Caco-2 (cell line): ENCODE results near the gene CABP2. TPM values are rescaled to one million over a fixed set of nuclear protein-coding genes. Genes with fewer than 3 reads are reported as not detected.

ENCODE experiments used
- BruUV-seq: library from RNA; stranded (reverse); fragments of 400-500 nt; replicated peaks from 2 replicates; lab custom pipeline; 2021; lab: Mats Ljungman, UMichigan
- CTCF ChIA-PET: fragments of 300-600 bp; sonication (Branson Sonifier 250); formaldehyde crosslinking; loops from one replicate; lab custom pipeline; 2022; ENCODE audit warnings: antibody characterized with exemption; lab: Charles Lee
- POLR2A ChIA-PET: fragments of 300-600 bp; sonication (Branson Sonifier 250); formaldehyde crosslinking; loops from one replicate; lab custom pipeline; 2022; ENCODE audit warnings: antibody characterized with exemption; lab: Charles Lee
- DNase-seq, 2 experiments: peaks; one replicate each; pipeline versions ENCODE4 v3.0.0 to v3.0.0-alpha.2; 2020 to 2022
- H3K27me3 ChIP-seq: replicated peaks from 2 replicates; pipeline ENCODE4 v1.6.0; 2011; ENCODE audit warnings: low read length; ENCODE audit not compliant: control insufficient read depth, insufficient read depth
- H3K36me3 ChIP-seq: 2 replicates; pipeline ENCODE4 v1.5.1; 2011; ENCODE audit warnings: low read length; ENCODE audit not compliant: control insufficient read depth, insufficient read depth
- H3K4me1 ChIP-seq: fragments of 250-450 bp; sonication (Bioruptor Pico); 2 replicates; pipeline ENCODE4 v1.5.1; 2020; ENCODE audit warnings: mild to moderate bottlenecking
- H3K4me3 ChIP-seq: 2 replicates; pipeline ENCODE4 v1.5.1; 2011; ENCODE audit warnings: low read depth, mild to moderate bottlenecking, control low read depth, low read length
- H3K9me3 ChIP-seq: fragments of 250-450 bp; sonication (Bioruptor Pico); 2 replicates; pipeline ENCODE4 v1.5.1; 2020; ENCODE audit warnings: mild to moderate bottlenecking, moderate library complexity
- H3K27ac Mint-ChIP-seq: one replicate; pipeline ENCODE4 v1.8.0; 2022; ENCODE audit warnings: mixed read lengths; ENCODE audit not compliant: unreplicated experiment
- H3K27me3 Mint-ChIP-seq: one replicate; pipeline ENCODE4 v1.8.0; 2022; ENCODE audit warnings: mixed read lengths; ENCODE audit not compliant: insufficient read depth, unreplicated experiment
- H3K36me3 Mint-ChIP-seq: one replicate; pipeline ENCODE4 v1.8.0; 2022; ENCODE audit warnings: mild to moderate bottlenecking, mixed read lengths; ENCODE audit not compliant: insufficient read depth, unreplicated experiment
- H3K4me1 Mint-ChIP-seq: one replicate; pipeline ENCODE4 v1.8.0; 2022; ENCODE audit warnings: low read depth, mixed read lengths; ENCODE audit not compliant: unreplicated experiment
- H3K4me3 Mint-ChIP-seq: one replicate; pipeline ENCODE4 v1.8.0; 2022; ENCODE audit warnings: mild to moderate bottlenecking, moderate library complexity, mixed read lengths; ENCODE audit not compliant: unreplicated experiment
- H3K9me3 Mint-ChIP-seq: one replicate; pipeline ENCODE4 v1.8.0; 2022; ENCODE audit warnings: mixed read lengths; ENCODE audit not compliant: unreplicated experiment
- CTCF ChIP-seq, 2 experiments: fragments of 200-600 bp in 1 of 2; IDR thresholded peaks; 1 replicate in 1 of 2; 2 replicates in 1 of 2; pipeline versions ENCODE4 v1.5.1 to v1.8.0; 2011 to 2022; ENCODE audit warnings: antibody characterized with exemption in 1 of 2, control low read depth in 1 of 2, inconsistent platforms in 1 of 2, low read depth in 1 of 2, low read length in 1 of 2, mild to moderate bottlenecking in 1 of 2, moderate library complexity in 1 of 2; ENCODE audit not compliant: insufficient read depth in 1 of 2, severe bottlenecking in 1 of 2, unreplicated experiment in 1 of 2
- intact Hi-C: fragments of 100-400 bp; cut with micrococcal nuclease; formaldehyde crosslinking; loops from one replicate; pipeline ENCODE4 v1.10.0; 2022; ENCODE audit not compliant: unreplicated experiment
- total RNA-seq: library from RNA; stranded (reverse); gene quantifications from 2 replicates; pipeline ENCODE4 v1.2.3, GENCODE V29; 2022

Gene CABP2
- total RNA-seq, 1 experiment from 2014 or later, result not detected

- Histone ChIP-seq H3K27me3 (no peaks in the 10 kb centered on the region), H3K9me3 (no peaks in the 10 kb centered on the region), H3K36me3 (peaks cover 3% of the 10 kb centered on the region; the same call in 1 of the 2 replicates), H3K4me3 (peak within 1 kb of the TSS; percentile 91), H3K4me1 (peaks cover 40% of the 10 kb centered on the region)
- intact Hi-C loops, result loop anchor here (1.0 to 10.0 kb wide), 5 partner anchors 22 to 390 kb away; partner anchors contain the start of genes AIP, CORO1B, KDM2A and PPP1CA
- POLR2A ChIA-PET, result no interaction called here
- Mint-ChIP-seq H3K4me1 (peaks cover 41% of the 10 kb centered on the region), H3K9me3 (no peaks in the 10 kb centered on the region), H3K27ac (peak within 1 kb of the TSS; percentile 100), H3K36me3 (peaks cover 67% of the 10 kb centered on the region), H3K27me3 (no peaks in the 10 kb centered on the region), H3K4me3 (peak within 1 kb of the TSS; percentile 99)
- CTCF ChIA-PET, result interaction anchor here (0.6 to 1.7 kb wide), 2 partner anchors 104 to 125 kb away, joined by 3 to 4 read pairs; partner anchors contain the start of gene PPP1CA
- BruUV-seq, result no TSS peak
- peak; percentile 83 to 90 for DNase-seq
- no peak for TF ChIP-seq CTCF (IDR thresholded peaks at IDR 0.05; ENCODE audit: insufficient read depth in 1 of 2, low read depth in 1 of 2, low read length in 1 of 2, severe bottlenecking in 1 of 2, unreplicated experiment in 1 of 2)
These were observed 18.2 kb downstream of the CABP2 start, which contains the start of gene PITPNM1 for GRCh38 chr11:67504950-67505581. Gene PITPNM1, minus strand, starts transcription at chr11:67505363. Its CDS starts 1,183 bp downstream, at chr11:67504180.

GRCh38 chr11:67504005-67504949 is 19.0 kb downstream of the CABP2 start:
- BruUV-seq, result no TSS peak
- intact Hi-C loops, result loop anchor here (1.0 to 10.0 kb wide), 2 partner anchors 21 to 389 kb away; partner anchors contain the start of genes AIP and KDM2A
- ChIA-PET POLR2A (no interaction called here), CTCF (interaction anchor here (1.7 kb wide), 1 partner anchor 103 kb away, joined by 4 read pairs; the partner anchor contains the start of gene PPP1CA)
- no peak for TF ChIP-seq CTCF (IDR thresholded peaks at IDR 0.05; ENCODE audit: insufficient read depth in 1 of 2, low read depth in 1 of 2, low read length in 1 of 2, severe bottlenecking in 1 of 2, unreplicated experiment in 1 of 2)
- peak; percentile 56 to 60 for DNase-seq
- Histone ChIP-seq H3K36me3 (peaks cover 3% of the 10 kb centered on the region; the same call in 1 of the 2 replicates), H3K9me3 (no peaks in the 10 kb centered on the region), H3K4me3 (peak overlapping the region; percentile 91), H3K4me1 (peaks cover 32% of the 10 kb centered on the region), H3K27me3 (no peaks in the 10 kb centered on the region)
- Mint-ChIP-seq H3K4me3 (peak overlapping the region; percentile 99), H3K36me3 (peaks cover 60% of the 10 kb centered on the region), H3K9me3 (no peaks in the 10 kb centered on the region), H3K27me3 (no peaks in the 10 kb centered on the region), H3K27ac (peak overlapping the region; percentile 87), H3K4me1 (peaks cover 33% of the 10 kb centered on the region)
